Measurements from ENCODE around the gene BCL2L13. TPM values are rescaled to one million over a fixed set of nuclear protein-coding genes. Genes with fewer than 3 reads are reported as not detected.

The BCL2L13 gene
- total and polyA plus RNA-seq, 3 donors from 2014 or later, result 60.1 to 80.2 (median 74.1) TPM

- Histone ChIP-seq H3K27ac (no peak overlapping the region), H3K9me3 (no peaks in the 10 kb centered on the region), H3K27me3 (no peaks in the 10 kb centered on the region), H3K36me3 (ENCODE audit: low read depth, missing control alignments) (no peaks in the 10 kb centered on the region), H3K4me3 (no peak overlapping the region), H3K4me1 (no peaks in the 10 kb centered on the region)
- intact Hi-C loops (cut with DNase I; ENCODE audit: low total_unique reads), result no loop called here
- TF ChIP-seq CTCF (IDR thresholded peaks at IDR 0.05) (no peak), POLR2A (IDR thresholded peaks at IDR 0.05) (no peak)
- WGBS, 2 donors, result 78 to 88% methylated on average over 1 of the region's 1 CpG
- no peak for DNase-seq
Measured at GRCh38 chr22:17675584-17675983, 37.0 kb downstream of the BCL2L13 start.

GRCh38 chr22:17678817-17679385 lies 40.3 kb downstream of the BCL2L13 start:
- Histone ChIP-seq H3K36me3 (ENCODE audit: low read depth, missing control alignments) (no peaks in the 10 kb centered on the region), H3K27ac (no peak overlapping the region), H3K27me3 (no peaks in the 10 kb centered on the region), H3K9me3 (no peaks in the 10 kb centered on the region), H3K4me1 (peaks cover 3% of the 10 kb centered on the region), H3K4me3 (no peak overlapping the region)
- WGBS, 2 donors, result 88 to 92% methylated on average over 1 of the region's 1 CpG
- intact Hi-C loops (cut with DNase I; ENCODE audit: low total_unique reads), result no loop called here
- DNase-seq, result no peak
- TF ChIP-seq POLR2A (IDR thresholded peaks at IDR 0.05) (no peak), CTCF (IDR thresholded peaks at IDR 0.05) (no peak)

DNA sequence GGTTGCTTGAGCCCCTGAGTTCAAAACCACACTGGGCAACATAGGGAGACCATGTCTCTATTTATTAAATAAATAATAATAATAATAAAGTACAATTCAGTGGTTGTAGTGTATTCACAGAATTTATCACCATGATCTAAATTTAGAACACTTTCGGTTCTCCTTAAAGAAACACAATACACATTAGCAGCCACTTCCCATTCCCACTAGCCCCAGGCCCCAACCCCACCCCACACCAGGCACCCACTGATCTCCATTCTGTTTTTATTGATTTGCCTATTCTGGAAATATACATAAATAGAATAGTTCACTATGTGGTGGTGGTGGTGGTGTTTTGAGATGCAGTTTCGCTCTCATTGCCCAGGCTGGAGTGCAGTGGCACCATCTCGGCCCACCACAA lies 45.7 kb downstream of the BCL2L13 start:
- intact Hi-C loops (cut with DNase I; ENCODE audit: low total_unique reads), result no loop called here
- Histone ChIP-seq H3K27ac (no peak overlapping the region), H3K4me1 (peaks cover 3% of the 10 kb centered on the region), H3K9me3 (no peaks in the 10 kb centered on the region), H3K36me3 (ENCODE audit: low read depth, missing control alignments) (no peaks in the 10 kb centered on the region), H3K4me3 (no peak overlapping the region), H3K27me3 (no peaks in the 10 kb centered on the region)
- DNase-seq, result no peak
- TF ChIP-seq POLR2A (IDR thresholded peaks at IDR 0.05), result no peak
- no peak for TF ChIP-seq CTCF (IDR thresholded peaks at IDR 0.05)
- 84 to 91% methylated on average over 3 of the region's 3 CpGs for WGBS, 2 donors

GRCh38 chr22:17692841-17693240 lies 54.3 kb downstream of the BCL2L13 start:
- Histone ChIP-seq H3K4me3 (no peak overlapping the region), H3K27ac (no peak overlapping the region), H3K4me1 (no peaks in the 10 kb centered on the region), H3K9me3 (no peaks in the 10 kb centered on the region), H3K27me3 (no peaks in the 10 kb centered on the region), H3K36me3 (ENCODE audit: low read depth, missing control alignments) (no peaks in the 10 kb centered on the region)
- WGBS, 2 donors, result 87 to 92% methylated on average over 4 of the region's 4 CpGs
- TF ChIP-seq CTCF (IDR thresholded peaks at IDR 0.05), result no peak
- TF ChIP-seq POLR2A (IDR thresholded peaks at IDR 0.05), result no peak
- intact Hi-C loops (cut with DNase I; ENCODE audit: low total_unique reads), result no loop called here
- DNase-seq, result no peak

DNA sequence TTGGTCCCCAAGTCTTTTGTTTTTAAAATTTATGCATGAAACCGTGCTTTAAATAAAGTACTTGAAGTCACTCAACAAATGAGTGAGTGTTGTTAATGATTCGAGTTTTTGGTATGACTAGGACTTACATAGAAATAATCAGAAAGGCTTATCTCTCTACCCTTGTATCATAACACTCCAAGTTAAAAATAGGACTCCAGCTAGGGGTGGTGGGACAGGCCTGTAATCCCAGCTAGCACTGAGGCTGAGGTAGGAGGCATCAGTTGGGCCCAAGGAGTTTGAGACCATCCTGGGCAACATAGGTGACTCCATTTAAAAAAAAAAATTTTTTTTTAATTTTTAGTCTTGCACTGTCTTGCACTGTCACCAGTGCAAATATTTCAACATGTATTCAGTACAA lies 55.6 kb downstream of the BCL2L13 start:
- 87 to 98% methylated on average over 2 of the region's 2 CpGs for WGBS, 2 donors
- Histone ChIP-seq H3K27me3 (no peaks in the 10 kb centered on the region), H3K4me1 (no peaks in the 10 kb centered on the region), H3K4me3 (no peak overlapping the region), H3K9me3 (no peaks in the 10 kb centered on the region), H3K27ac (no peak overlapping the region), H3K36me3 (ENCODE audit: low read depth, missing control alignments) (no peaks in the 10 kb centered on the region)
- TF ChIP-seq POLR2A (IDR thresholded peaks at IDR 0.05) (no peak), CTCF (IDR thresholded peaks at IDR 0.05) (no peak)
- no peak for DNase-seq
- intact Hi-C loops (cut with DNase I; ENCODE audit: low total_unique reads), result no loop called here
